GM12878 (cell line): ENCODE data around the gene SETD5. TPM values are rescaled to one million over a fixed set of nuclear protein-coding genes. Genes with fewer than 3 reads are reported as not detected.

Source experiments
- CBX5 ChIP-seq: sonication (generic); IDR thresholded peaks from 2 replicates; pipeline ENCODE4 v1.6.1; 2016; ENCODE audit warnings: low read depth, moderate library complexity, mild to moderate bottlenecking, inconsistent platforms
- HDAC6 ChIP-seq: fragments of 200-600 bp; sonication (generic); IDR thresholded peaks from one replicate; pipeline ENCODE4 v1.8.0; 2017; ENCODE audit warnings: antibody characterized with exemption; ENCODE audit not compliant: unreplicated experiment
- IKZF1 ChIP-seq: fragments of 450-650 bp; conservative IDR thresholded peaks from 2 replicates; pipeline ENCODE4 v1.6.1; 2017; ENCODE audit warnings: antibody characterized with exemption, mild to moderate bottlenecking
- NFYB ChIP-seq: IDR thresholded peaks from 2 replicates; pipeline ENCODE4 v1.6.1; 2011; ENCODE audit warnings: low read depth, mild to moderate bottlenecking, low read length, improper control_type of control experiment, moderate library complexity; ENCODE audit not compliant: insufficient read depth
- PML ChIP-seq: IDR thresholded peaks from 2 replicates; pipeline ENCODE4 v1.6.1; 2012; ENCODE audit warnings: low read length, inconsistent platforms
- POLR2A ChIP-seq: IDR thresholded peaks from 2 replicates; pipeline ENCODE4 v1.6.1; 2011; ENCODE audit warnings: low read depth, mild to moderate bottlenecking, low read length
- POLR2AphosphoS5 ChIP-seq: IDR thresholded peaks from 2 replicates; pipeline ENCODE4 v1.6.1; 2011; ENCODE audit warnings: mild to moderate bottlenecking, low read length, inconsistent platforms
- POU2F2 ChIP-seq: IDR thresholded peaks from 3 replicates; pipeline ENCODE4 v1.6.1; 2011; ENCODE audit warnings: low read depth, mild to moderate bottlenecking, low read length, borderline replicate concordance
- SP1 ChIP-seq: IDR thresholded peaks from one replicate; pipeline ENCODE4 v1.6.1; 2011; ENCODE audit warnings: low read depth, low read length
- SRF ChIP-seq, 2 experiments: IDR thresholded peaks; 2 replicates each; pipeline ENCODE4 v1.6.1; 2011; ENCODE audit warnings: low read depth in 2 of 2, low read length in 2 of 2, mild to moderate bottlenecking in 1 of 2, moderate library complexity in 1 of 2
- STAT3 ChIP-seq: IDR thresholded peaks from 2 replicates; pipeline ENCODE4 v1.6.1; 2011; ENCODE audit warnings: low read depth, low read length, improper control_type of control experiment
- ZBED1 ChIP-seq: IDR thresholded peaks from 2 replicates; pipeline ENCODE4 v1.6.1; 2016; ENCODE audit warnings: borderline replicate concordance
- ZNF274 ChIP-seq: IDR thresholded peaks from one replicate; pipeline ENCODE4 v1.8.0; 2011; ENCODE audit not compliant: insufficient read length, insufficient read depth
- polyA plus RNA-seq, 11 experiments: library from polyadenylated mRNA; depleted of rRNA in 4 of 11; unstranded in 6 of 11; stranded (reverse) in 5 of 11; fragments of >200 nt; fragmentation: Nextera tagmentation in 4 of 11; fragmentation: Illumina TruSeq in 1 of 11; extraction: Ambion mirVana in 4 of 11; extraction: Trizol in 1 of 11; gene quantifications; 1 replicate in 1 of 11; 2 replicates in 10 of 11; pipeline versions ENCODE4 v1.2.1 to v1.2.3, GENCODE V29; 2011 to 2016; ENCODE audit warnings: inconsistent platforms in 2 of 11, missing spikeins in 2 of 11, low read depth in 1 of 11
- total RNA-seq, 4 experiments: library from RNA; depleted of rRNA in 3 of 4; stranded (reverse); fragments of >200 nt in 3 of 4; fragmentation: Illumina TruSeq in 1 of 4; extraction: Trizol in 1 of 4; gene quantifications; 2 replicates each; pipeline versions ENCODE4 v1.2.1 to v1.2.3, GENCODE V29; 2013 to 2021
- TF ChIP-seq, protein P1 (sequence below): fragments of 150-350 bp; IDR thresholded peaks from 2 replicates; pipeline ENCODE4 v1.6.1; 2014; ENCODE audit warnings: mild to moderate bottlenecking, low read depth, low read length
- TF ChIP-seq, protein P2 (sequence below): fragments of 450-650 bp; IDR thresholded peaks from 2 replicates; pipeline ENCODE4 v1.6.1; 2016; ENCODE audit warnings: mild to moderate bottlenecking, moderate library complexity, borderline replicate concordance
- TF ChIP-seq, protein P3 (sequence below): fragments of 450-650 bp; IDR thresholded peaks from 2 replicates; pipeline ENCODE4 v1.6.1; 2018; ENCODE audit warnings: borderline replicate concordance, mild to moderate bottlenecking; ENCODE audit not compliant: partially characterized antibody
- TF ChIP-seq, protein P4 (sequence below): IDR thresholded peaks from 2 replicates; pipeline ENCODE4 v1.6.1; 2011; ENCODE audit warnings: low read depth, mild to moderate bottlenecking, low read length, moderate library complexity, borderline replicate concordance; ENCODE audit errors: extremely low read depth
- TF ChIP-seq, protein P5 (sequence below): fragments of 450-650 bp; IDR thresholded peaks from 2 replicates; pipeline ENCODE4 v1.6.1; 2016; ENCODE audit warnings: mild to moderate bottlenecking
- TF ChIP-seq, protein P6 (sequence below): fragments of 450-650 bp; IDR thresholded peaks from 2 replicates; pipeline ENCODE4 v1.6.1; 2014; ENCODE audit warnings: mild to moderate bottlenecking

SETD5 gene
- total and polyA plus RNA-seq, 10 of the 15 experiments (the other 5 are each of a cell fraction or from before 2014, with no cell fraction given) = 8.2 to 94.0 (median 55.4) TPM

DNA sequence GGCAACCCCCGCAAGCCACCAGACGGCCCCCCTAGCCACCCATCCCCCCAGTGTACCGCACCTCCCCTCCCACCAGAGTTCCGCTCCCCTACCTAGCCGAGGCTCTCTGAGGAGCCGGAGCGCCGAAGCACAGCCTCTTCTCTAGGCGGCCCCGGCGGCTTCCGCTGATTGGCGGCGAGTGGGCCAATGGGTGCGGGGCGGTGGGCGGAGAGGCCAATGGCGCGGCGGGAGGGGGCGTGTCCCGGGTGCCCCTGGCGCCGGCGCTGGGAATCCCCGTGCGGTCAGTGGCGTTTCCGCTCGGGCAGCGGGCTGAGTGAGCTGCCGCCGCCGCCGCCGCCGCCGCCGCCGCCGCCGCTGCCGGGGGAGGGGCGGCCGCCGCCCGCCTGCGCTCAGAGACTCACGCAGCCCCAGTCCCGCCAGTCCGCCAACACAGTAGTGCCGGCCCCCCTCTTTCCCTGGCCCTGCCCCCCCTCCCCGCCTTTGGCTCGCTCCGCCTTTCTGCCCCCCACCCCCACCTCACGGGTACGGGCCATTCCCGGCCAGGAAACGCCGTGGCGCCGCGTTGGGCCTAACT lies at the start of gene SETD5 (continued):
- TF ChIP-seq, protein P1, sequence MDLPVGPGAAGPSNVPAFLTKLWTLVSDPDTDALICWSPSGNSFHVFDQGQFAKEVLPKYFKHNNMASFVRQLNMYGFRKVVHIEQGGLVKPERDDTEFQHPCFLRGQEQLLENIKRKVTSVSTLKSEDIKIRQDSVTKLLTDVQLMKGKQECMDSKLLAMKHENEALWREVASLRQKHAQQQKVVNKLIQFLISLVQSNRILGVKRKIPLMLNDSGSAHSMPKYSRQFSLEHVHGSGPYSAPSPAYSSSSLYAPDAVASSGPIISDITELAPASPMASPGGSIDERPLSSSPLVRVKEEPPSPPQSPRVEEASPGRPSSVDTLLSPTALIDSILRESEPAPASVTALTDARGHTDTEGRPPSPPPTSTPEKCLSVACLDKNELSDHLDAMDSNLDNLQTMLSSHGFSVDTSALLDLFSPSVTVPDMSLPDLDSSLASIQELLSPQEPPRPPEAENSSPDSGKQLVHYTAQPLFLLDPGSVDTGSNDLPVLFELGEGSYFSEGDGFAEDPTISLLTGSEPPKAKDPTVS = peak; percentile 62; the same call in 1 of the 2 replicates
- TF ChIP-seq, protein P2, sequence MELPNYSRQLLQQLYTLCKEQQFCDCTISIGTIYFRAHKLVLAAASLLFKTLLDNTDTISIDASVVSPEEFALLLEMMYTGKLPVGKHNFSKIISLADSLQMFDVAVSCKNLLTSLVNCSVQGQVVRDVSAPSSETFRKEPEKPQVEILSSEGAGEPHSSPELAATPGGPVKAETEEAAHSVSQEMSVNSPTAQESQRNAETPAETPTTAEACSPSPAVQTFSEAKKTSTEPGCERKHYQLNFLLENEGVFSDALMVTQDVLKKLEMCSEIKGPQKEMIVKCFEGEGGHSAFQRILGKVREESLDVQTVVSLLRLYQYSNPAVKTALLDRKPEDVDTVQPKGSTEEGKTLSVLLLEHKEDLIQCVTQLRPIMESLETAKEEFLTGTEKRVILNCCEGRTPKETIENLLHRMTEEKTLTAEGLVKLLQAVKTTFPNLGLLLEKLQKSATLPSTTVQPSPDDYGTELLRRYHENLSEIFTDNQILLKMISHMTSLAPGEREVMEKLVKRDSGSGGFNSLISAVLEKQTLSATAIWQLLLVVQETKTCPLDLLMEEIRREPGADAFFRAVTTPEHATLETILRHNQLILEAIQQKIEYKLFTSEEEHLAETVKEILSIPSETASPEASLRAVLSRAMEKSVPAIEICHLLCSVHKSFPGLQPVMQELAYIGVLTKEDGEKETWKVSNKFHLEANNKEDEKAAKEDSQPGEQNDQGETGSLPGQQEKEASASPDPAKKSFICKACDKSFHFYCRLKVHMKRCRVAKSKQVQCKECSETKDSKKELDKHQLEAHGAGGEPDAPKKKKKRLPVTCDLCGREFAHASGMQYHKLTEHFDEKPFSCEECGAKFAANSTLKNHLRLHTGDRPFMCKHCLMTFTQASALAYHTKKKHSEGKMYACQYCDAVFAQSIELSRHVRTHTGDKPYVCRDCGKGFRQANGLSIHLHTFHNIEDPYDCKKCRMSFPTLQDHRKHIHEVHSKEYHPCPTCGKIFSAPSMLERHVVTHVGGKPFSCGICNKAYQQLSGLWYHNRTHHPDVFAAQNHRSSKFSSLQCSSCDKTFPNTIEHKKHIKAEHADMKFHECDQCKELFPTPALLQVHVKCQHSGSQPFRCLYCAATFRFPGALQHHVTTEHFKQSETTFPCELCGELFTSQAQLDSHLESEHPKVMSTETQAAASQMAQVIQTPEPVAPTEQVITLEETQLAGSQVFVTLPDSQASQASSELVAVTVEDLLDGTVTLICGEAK = peak; percentile 68; the same call in 1 of the 2 replicates
- TF ChIP-seq, protein P3, sequence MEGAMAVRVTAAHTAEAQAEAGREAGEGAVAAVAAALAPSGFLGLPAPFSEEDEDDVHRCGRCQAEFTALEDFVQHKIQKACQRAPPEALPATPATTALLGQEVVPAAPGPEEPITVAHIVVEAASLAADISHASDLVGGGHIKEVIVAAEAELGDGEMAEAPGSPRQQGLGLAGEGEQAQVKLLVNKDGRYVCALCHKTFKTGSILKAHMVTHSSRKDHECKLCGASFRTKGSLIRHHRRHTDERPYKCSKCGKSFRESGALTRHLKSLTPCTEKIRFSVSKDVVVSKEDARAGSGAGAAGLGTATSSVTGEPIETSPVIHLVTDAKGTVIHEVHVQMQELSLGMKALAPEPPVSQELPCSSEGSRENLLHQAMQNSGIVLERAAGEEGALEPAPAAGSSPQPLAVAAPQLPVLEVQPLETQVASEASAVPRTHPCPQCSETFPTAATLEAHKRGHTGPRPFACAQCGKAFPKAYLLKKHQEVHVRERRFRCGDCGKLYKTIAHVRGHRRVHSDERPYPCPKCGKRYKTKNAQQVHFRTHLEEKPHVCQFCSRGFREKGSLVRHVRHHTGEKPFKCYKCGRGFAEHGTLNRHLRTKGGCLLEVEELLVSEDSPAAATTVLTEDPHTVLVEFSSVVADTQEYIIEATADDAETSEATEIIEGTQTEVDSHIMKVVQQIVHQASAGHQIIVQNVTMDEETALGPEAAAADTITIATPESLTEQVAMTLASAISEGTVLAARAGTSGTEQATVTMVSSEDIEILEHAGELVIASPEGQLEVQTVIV = no peak
- TF ChIP-seq POU2F2 (peak; percentile 76; the same call in 2 of the 3 replicates), POLR2AphosphoS5 (peak; percentile 86; the same call in 1 of the 2 replicates), HDAC6 (peak; percentile 87), STAT3 (no peak), SRF (IDR thresholded peaks at IDR 0.05; ENCODE audit: low read depth in 2 of 2, low read length in 2 of 2) (0 out of 4 replicates have a peak, but pooled peaks of 1 of the 2 experiments have one; percentile 29), NFYB (no peak), PML (peak; percentile 98), IKZF1 (peak; percentile 16; the same call in 1 of the 2 replicates), POLR2A (peak; percentile 85; the same call in 1 of the 2 replicates), SP1 (peak; percentile 72), ZNF274 (no peak), CBX5 (0 out of 2 replicates have a peak, but pooled peaks have one; percentile 37), ZBED1 (peak; percentile 27; the same call in 1 of the 2 replicates)
- TF ChIP-seq, protein P4, sequence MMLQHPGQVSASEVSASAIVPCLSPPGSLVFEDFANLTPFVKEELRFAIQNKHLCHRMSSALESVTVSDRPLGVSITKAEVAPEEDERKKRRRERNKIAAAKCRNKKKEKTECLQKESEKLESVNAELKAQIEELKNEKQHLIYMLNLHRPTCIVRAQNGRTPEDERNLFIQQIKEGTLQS = no peak
- TF ChIP-seq, protein P5, sequence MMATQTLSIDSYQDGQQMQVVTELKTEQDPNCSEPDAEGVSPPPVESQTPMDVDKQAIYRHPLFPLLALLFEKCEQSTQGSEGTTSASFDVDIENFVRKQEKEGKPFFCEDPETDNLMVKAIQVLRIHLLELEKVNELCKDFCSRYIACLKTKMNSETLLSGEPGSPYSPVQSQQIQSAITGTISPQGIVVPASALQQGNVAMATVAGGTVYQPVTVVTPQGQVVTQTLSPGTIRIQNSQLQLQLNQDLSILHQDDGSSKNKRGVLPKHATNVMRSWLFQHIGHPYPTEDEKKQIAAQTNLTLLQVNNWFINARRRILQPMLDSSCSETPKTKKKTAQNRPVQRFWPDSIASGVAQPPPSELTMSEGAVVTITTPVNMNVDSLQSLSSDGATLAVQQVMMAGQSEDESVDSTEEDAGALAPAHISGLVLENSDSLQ = no peak
- TF ChIP-seq, protein P6, sequence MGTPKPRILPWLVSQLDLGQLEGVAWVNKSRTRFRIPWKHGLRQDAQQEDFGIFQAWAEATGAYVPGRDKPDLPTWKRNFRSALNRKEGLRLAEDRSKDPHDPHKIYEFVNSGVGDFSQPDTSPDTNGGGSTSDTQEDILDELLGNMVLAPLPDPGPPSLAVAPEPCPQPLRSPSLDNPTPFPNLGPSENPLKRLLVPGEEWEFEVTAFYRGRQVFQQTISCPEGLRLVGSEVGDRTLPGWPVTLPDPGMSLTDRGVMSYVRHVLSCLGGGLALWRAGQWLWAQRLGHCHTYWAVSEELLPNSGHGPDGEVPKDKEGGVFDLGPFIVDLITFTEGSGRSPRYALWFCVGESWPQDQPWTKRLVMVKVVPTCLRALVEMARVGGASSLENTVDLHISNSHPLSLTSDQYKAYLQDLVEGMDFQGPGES = peak; percentile 24; the same call in 1 of the 2 replicates
